Measurements from ENCODE around the gene TPCN1. TPM values are rescaled to one million over a fixed set of nuclear protein-coding genes. Genes with fewer than 3 reads are reported as not detected.

The TPCN1 gene
- total and polyA plus RNA-seq, 2 experiments from 2014 or later: 16.9 to 32.1 TPM

DNA sequence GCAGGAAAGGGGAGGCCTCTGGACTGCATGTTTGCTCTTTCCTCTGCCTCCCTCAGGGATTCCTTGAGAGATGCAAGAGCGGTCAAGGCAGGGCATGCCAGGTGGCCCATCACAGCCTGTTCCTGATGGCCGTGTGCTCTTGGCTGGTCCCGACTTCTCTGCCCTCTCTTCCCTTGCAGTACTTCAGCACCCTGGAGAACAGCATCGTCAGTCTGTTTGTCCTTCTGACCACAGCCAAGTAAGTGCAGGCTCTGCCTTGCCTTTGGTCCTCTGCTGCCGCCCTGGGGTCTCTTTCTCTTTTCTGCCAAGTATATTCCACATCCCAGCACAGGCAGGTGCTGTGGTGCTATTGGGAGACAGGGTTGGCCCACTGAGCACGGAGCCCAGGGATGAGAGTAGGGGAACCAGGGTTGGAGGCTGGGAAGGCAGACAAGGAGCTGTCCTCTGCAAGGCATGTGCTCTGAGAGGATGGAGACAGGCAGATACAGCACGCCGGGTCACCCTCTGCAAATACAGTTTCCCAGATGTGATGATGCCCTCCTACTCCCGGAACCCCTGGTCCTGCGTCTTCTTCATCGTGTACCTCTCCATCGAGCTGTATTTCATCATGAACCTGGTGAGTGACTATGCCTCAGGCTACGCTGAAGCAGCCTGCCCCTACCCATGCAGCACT lies 51.9 kb downstream of the TPCN1 start:
- Histone ChIP-seq H3K27ac (no peak overlapping the region), H3K4me2 (no peak overlapping the region), H3K4me1 (ENCODE audit: insufficient read depth) (peaks cover 14% of the 10 kb centered on the region), H3K9me2 (replicated peaks; ENCODE audit: insufficient read depth) (no peaks in the 10 kb centered on the region), H3K27me3 (no peaks in the 10 kb centered on the region), H3K4me3 (no peak overlapping the region), H3K79me2 (no peaks in the 10 kb centered on the region), H4K20me1 (ENCODE audit: insufficient read depth, poor library complexity, severe bottlenecking) (no peaks in the 10 kb centered on the region), H2AFZ (no peak overlapping the region), H3K36me3 (replicated peaks; ENCODE audit: insufficient read depth, low read depth) (no peaks in the 10 kb centered on the region), H3K9me3 (ENCODE audit: low read depth) (no peaks in the 10 kb centered on the region)
- TF ChIP-seq, protein P1, sequence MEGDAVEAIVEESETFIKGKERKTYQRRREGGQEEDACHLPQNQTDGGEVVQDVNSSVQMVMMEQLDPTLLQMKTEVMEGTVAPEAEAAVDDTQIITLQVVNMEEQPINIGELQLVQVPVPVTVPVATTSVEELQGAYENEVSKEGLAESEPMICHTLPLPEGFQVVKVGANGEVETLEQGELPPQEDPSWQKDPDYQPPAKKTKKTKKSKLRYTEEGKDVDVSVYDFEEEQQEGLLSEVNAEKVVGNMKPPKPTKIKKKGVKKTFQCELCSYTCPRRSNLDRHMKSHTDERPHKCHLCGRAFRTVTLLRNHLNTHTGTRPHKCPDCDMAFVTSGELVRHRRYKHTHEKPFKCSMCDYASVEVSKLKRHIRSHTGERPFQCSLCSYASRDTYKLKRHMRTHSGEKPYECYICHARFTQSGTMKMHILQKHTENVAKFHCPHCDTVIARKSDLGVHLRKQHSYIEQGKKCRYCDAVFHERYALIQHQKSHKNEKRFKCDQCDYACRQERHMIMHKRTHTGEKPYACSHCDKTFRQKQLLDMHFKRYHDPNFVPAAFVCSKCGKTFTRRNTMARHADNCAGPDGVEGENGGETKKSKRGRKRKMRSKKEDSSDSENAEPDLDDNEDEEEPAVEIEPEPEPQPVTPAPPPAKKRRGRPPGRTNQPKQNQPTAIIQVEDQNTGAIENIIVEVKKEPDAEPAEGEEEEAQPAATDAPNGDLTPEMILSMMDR (IDR thresholded peaks at IDR 0.05; ENCODE audit: poor library complexity): no peak
- TF ChIP-seq EZH2 (IDR thresholded peaks at IDR 0.05; ENCODE audit: borderline replicate concordance) (no peak), EZH2phosphoT487 (IDR thresholded peaks at IDR 0.05; ENCODE audit: low read depth, severe bottlenecking, unreplicated experiment) (no peak)
- WGBS (ENCODE audit: low lambda C conversion rate, missing lambda C conversion rate): 93% methylated on average over 13 of the region's 13 CpGs
- no peak for DNase-seq (ENCODE audit: low spot score)

DNA sequence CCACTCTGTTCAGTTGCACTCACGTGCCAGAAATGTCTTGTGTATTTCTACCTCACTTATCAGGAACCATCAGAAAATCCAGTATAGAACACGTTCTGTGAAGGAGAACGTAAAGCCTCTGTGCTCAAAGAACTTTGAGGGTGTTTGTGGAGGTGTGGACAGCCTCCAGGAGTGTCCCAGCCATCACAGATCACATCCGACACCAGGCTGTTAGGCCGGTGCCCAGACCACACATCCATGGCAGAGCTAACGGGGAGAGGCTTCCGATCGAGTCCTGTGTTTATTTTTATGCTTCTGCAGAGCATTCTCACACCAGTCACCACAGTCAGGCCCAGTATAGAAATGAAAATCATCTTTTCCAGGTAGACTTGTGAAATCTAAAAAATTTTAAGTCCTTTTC lies 53.6 kb downstream of the TPCN1 start:
- Histone ChIP-seq H2AFZ (no peak overlapping the region), H3K27me3 (no peaks in the 10 kb centered on the region), H3K4me1 (ENCODE audit: insufficient read depth) (peaks cover 14% of the 10 kb centered on the region), H3K79me2 (no peaks in the 10 kb centered on the region), H4K20me1 (ENCODE audit: insufficient read depth, poor library complexity, severe bottlenecking) (no peaks in the 10 kb centered on the region), H3K36me3 (replicated peaks; ENCODE audit: insufficient read depth, low read depth) (no peaks in the 10 kb centered on the region), H3K4me3 (no peak overlapping the region), H3K4me2 (no peak overlapping the region), H3K9me2 (replicated peaks; ENCODE audit: insufficient read depth) (no peaks in the 10 kb centered on the region), H3K27ac (no peak overlapping the region), H3K9me3 (ENCODE audit: low read depth) (no peaks in the 10 kb centered on the region)
- TF ChIP-seq EZH2 (IDR thresholded peaks at IDR 0.05; ENCODE audit: borderline replicate concordance): no peak
- TF ChIP-seq EZH2phosphoT487 (IDR thresholded peaks at IDR 0.05; ENCODE audit: low read depth, severe bottlenecking, unreplicated experiment): no peak
- TF ChIP-seq, protein P1 (IDR thresholded peaks at IDR 0.05; ENCODE audit: poor library complexity): no peak
- WGBS (ENCODE audit: low lambda C conversion rate, missing lambda C conversion rate): 97% methylated on average over 8 of the region's 8 CpGs
- no peak for DNase-seq (ENCODE audit: low spot score)

DNA sequence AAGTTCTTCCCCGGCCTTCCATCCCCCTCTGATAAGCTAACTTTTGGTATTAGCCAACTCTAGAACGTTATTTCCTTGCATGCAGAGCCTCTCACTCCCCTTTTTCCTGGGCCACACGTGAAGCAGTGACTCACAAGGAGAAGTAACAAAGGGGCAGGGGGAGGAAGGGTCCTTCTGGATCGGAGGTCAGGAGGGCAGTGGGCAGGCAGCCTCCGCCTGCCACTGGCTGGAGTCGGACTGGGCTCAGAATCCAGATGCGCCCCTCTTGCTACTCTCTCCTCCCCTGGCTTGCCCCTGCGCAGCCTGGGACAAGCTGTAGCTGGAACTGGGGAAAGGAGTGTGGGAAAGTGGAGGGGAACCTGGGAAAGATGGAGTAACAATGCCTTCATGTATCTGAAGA lies 55.0 kb downstream of the TPCN1 start:
- no peak overlapping the region for H2AFZ ChIP-seq
- no peak for TF ChIP-seq EZH2 (IDR thresholded peaks at IDR 0.05; ENCODE audit: borderline replicate concordance)
- no peak for TF ChIP-seq EZH2phosphoT487 (IDR thresholded peaks at IDR 0.05; ENCODE audit: low read depth, severe bottlenecking, unreplicated experiment)
- H4K20me1 ChIP-seq (ENCODE audit: insufficient read depth, poor library complexity, severe bottlenecking): no peaks in the 10 kb centered on the region
- no peaks in the 10 kb centered on the region for H3K9me3 ChIP-seq (ENCODE audit: low read depth)
- H3K79me2 ChIP-seq: no peaks in the 10 kb centered on the region
- H3K4me3 ChIP-seq: no peak overlapping the region
- no peak for DNase-seq (ENCODE audit: low spot score)
- H3K27me3 ChIP-seq: no peaks in the 10 kb centered on the region
- H3K36me3 ChIP-seq (replicated peaks; ENCODE audit: insufficient read depth, low read depth): no peaks in the 10 kb centered on the region
- no peak overlapping the region for H3K27ac ChIP-seq
- no peak overlapping the region for H3K4me2 ChIP-seq
- no peaks in the 10 kb centered on the region for H3K9me2 ChIP-seq (replicated peaks; ENCODE audit: insufficient read depth)
- peaks cover 14% of the 10 kb centered on the region for H3K4me1 ChIP-seq (ENCODE audit: insufficient read depth)
- WGBS (ENCODE audit: low lambda C conversion rate, missing lambda C conversion rate): 69% methylated on average over 8 of the region's 8 CpGs

DNA sequence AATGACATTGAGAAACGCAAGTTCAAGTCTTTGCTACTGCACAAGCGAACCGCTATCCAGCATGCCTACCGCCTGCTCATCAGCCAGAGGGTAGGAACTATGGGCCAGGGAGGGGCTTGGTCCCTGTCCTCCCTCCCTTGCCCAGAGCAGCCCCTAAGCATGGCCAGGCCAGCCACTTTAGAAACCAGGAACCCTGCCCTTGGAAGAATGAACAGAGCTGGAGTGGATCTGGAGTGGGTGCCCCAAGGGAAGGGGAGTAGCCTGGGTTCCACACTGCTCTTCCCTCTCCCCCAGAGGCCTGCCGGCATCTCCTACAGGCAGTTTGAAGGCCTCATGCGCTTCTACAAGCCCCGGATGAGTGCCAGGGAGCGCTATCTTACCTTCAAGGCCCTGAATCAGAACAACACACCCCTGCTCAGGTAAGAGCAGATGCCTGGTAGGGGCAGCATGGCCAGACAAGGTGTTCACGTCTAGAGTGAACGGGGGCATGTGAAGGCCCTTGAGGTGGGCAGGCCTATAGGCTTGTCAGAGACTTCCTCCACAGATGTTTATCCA lies 55.8 kb downstream of the TPCN1 start:
- no peak for DNase-seq (ENCODE audit: low spot score)
- Histone ChIP-seq H3K79me2 (no peaks in the 10 kb centered on the region), H3K4me1 (ENCODE audit: insufficient read depth) (peaks cover 8% of the 10 kb centered on the region), H3K27ac (no peak overlapping the region), H3K4me2 (no peak overlapping the region), H3K9me3 (ENCODE audit: low read depth) (no peaks in the 10 kb centered on the region), H4K20me1 (ENCODE audit: insufficient read depth, poor library complexity, severe bottlenecking) (no peaks in the 10 kb centered on the region), H3K4me3 (no peak overlapping the region), H3K36me3 (replicated peaks; ENCODE audit: insufficient read depth, low read depth) (no peaks in the 10 kb centered on the region), H3K27me3 (no peaks in the 10 kb centered on the region), H2AFZ (no peak overlapping the region), H3K9me2 (replicated peaks; ENCODE audit: insufficient read depth) (no peaks in the 10 kb centered on the region)
- 97% methylated on average over 10 of the region's 10 CpGs for WGBS (ENCODE audit: low lambda C conversion rate, missing lambda C conversion rate)
- TF ChIP-seq EZH2 (IDR thresholded peaks at IDR 0.05; ENCODE audit: borderline replicate concordance) (no peak), EZH2phosphoT487 (IDR thresholded peaks at IDR 0.05; ENCODE audit: low read depth, severe bottlenecking, unreplicated experiment) (no peak)
- TF ChIP-seq, protein P1 (IDR thresholded peaks at IDR 0.05; ENCODE audit: poor library complexity): no peak

Data from hepatocyte (in vitro differentiated cells).